K562 (cell line): ENCODE data around the gene FA2H. TPM values are rescaled to one million over a fixed set of nuclear protein-coding genes. Genes with fewer than 3 reads are reported as not detected.

ENCODE experiments used
- CEBPG ChIP-seq, 3 experiments: fragments of 200-800 bp in 1 of 3; sonication (Bioruptor generic) in 1 of 3; sonication (generic) in 1 of 3; formaldehyde crosslinking in 1 of 3; IDR thresholded peaks in 2 of 3; conservative IDR thresholded peaks in 1 of 3; 2 replicates each; pipeline versions ENCODE4 v1.6.1 to v1.8.0; 2016 to 2022; ENCODE audit warnings: missing compliant biosample characterization in 2 of 3, missing genetic modification characterization in 2 of 3, mild to moderate bottlenecking in 1 of 3, missing genetic modification reagents in 1 of 3
- CREB5 ChIP-seq: fragments of 250-450 bp; sonication (Bioruptor Pico); IDR thresholded peaks from 2 replicates; pipeline ENCODE4 v1.5.0; 2020; ENCODE audit warnings: mild to moderate bottlenecking
- GABPB2 ChIP-seq: fragments of 250-450 bp; sonication (Bioruptor Pico); conservative IDR thresholded peaks from 2 replicates; pipeline ENCODE4 v1.5.1; 2021; ENCODE audit warnings: mild to moderate bottlenecking
- HMBOX1 ChIP-seq: sonication (generic); IDR thresholded peaks from 2 replicates; pipeline ENCODE4 v1.6.1; 2016
- HMG20B ChIP-seq: fragments of 250-450 bp; sonication (Bioruptor Pico); IDR thresholded peaks from 2 replicates; pipeline ENCODE4 v1.5.0; 2021; ENCODE audit warnings: mild to moderate bottlenecking
- JUN ChIP-seq, 2 experiments: sonication (generic) in 1 of 2; formaldehyde crosslinking in 1 of 2; IDR thresholded peaks; 2 replicates each; pipeline versions ENCODE4 v1.6.1 to v1.8.0; 2012 to 2022; ENCODE audit warnings: borderline replicate concordance in 2 of 2, mild to moderate bottlenecking in 2 of 2, improper control_type of control experiment in 1 of 2, low read depth in 1 of 2, low read length in 1 of 2, missing genetic modification reagents in 1 of 2
- NCOA2 ChIP-seq, 2 experiments: fragments of 450-650 bp; IDR thresholded peaks; 2 replicates each; pipeline ENCODE4 v1.6.1; 2018; ENCODE audit warnings: mild to moderate bottlenecking in 2 of 2, moderate library complexity in 1 of 2; ENCODE audit not compliant: partially characterized antibody in 2 of 2
- NEUROD1 ChIP-seq: fragments of 150-350 bp; IDR thresholded peaks from 2 replicates; pipeline ENCODE4 v1.6.1; 2014; ENCODE audit warnings: borderline replicate concordance, low read length, low read depth; ENCODE audit not compliant: partially characterized antibody
- NR1H2 ChIP-seq: sonication (generic); formaldehyde crosslinking; IDR thresholded peaks from 2 replicates; pipeline ENCODE4 v1.4.0; 2020; ENCODE audit warnings: mild to moderate bottlenecking, missing genetic modification reagents
- POLR2A ChIP-seq: fragments of 450-650 bp; conservative IDR thresholded peaks from 2 replicates; pipeline ENCODE4 v1.6.1; 2016
- RAD21 ChIP-seq, 2 experiments: fragments of 250-450 bp in 1 of 2; fragments of 450-650 bp in 1 of 2; sonication (Bioruptor Pico) in 1 of 2; formaldehyde crosslinking in 1 of 2; IDR thresholded peaks in 1 of 2; conservative IDR thresholded peaks in 1 of 2; 2 replicates each; pipeline versions ENCODE4 v1.4.0 to v1.8.0; 2020 to 2022; ENCODE audit warnings: mild to moderate bottlenecking in 2 of 2, moderate library complexity in 1 of 2
- RBM15 ChIP-seq: fragments of 200-400 bp; formaldehyde crosslinking; IDR thresholded peaks from 2 replicates; pipeline ENCODE4 v1.6.1; 2018; ENCODE audit warnings: mild to moderate bottlenecking, low read length, moderate library complexity; ENCODE audit not compliant: insufficient read depth
- TAF1 ChIP-seq: IDR thresholded peaks from 2 replicates; pipeline ENCODE4 v1.6.1; 2011; ENCODE audit warnings: mild to moderate bottlenecking, low read length, moderate library complexity; ENCODE audit not compliant: insufficient read depth, control insufficient read depth, severe bottlenecking; ENCODE audit errors: extremely low read depth
- TCF15 ChIP-seq: fragments of 250-450 bp; sonication (Bioruptor Pico); IDR thresholded peaks from 2 replicates; pipeline ENCODE4 v1.8.0; 2022; ENCODE audit warnings: moderate library complexity, mild to moderate bottlenecking, inconsistent platforms
- TEAD1 ChIP-seq, 2 experiments: fragments of 450-650 bp in 1 of 2; sonication (generic) in 1 of 2; formaldehyde crosslinking; IDR thresholded peaks; 2 replicates each; pipeline versions ENCODE4 v1.4.0 to v1.8.0; 2020 to 2022; ENCODE audit warnings: mild to moderate bottlenecking in 2 of 2, missing genetic modification reagents in 1 of 2
- ZNF143 ChIP-seq: sonication (generic); formaldehyde crosslinking; IDR thresholded peaks from 2 replicates; pipeline ENCODE4 v1.9.0; 2022; ENCODE audit warnings: mild to moderate bottlenecking, missing genetic modification reagents
- ZNF224 ChIP-seq: sonication (generic); formaldehyde crosslinking; IDR thresholded peaks from 2 replicates; pipeline ENCODE4 v1.8.0; 2022; ENCODE audit warnings: mild to moderate bottlenecking, missing genetic modification reagents
- ZNF253 ChIP-seq: fragments of 250-450 bp; sonication (Bioruptor Pico); conservative IDR thresholded peaks from 2 replicates; pipeline ENCODE4 v1.6.1; 2021; ENCODE audit warnings: mild to moderate bottlenecking
- ZNF668 ChIP-seq: fragments of 250-450 bp; sonication (Bioruptor Pico); IDR thresholded peaks from 2 replicates; pipeline ENCODE4 v1.8.0; 2022; ENCODE audit warnings: mild to moderate bottlenecking, inconsistent platforms
- polyA plus RNA-seq, 8 experiments: library from polyadenylated mRNA; depleted of rRNA in 4 of 8; stranded (reverse) in 5 of 8; unstranded in 3 of 8; fragments of >200 nt; fragmentation: Nextera tagmentation in 2 of 8; fragmentation: Illumina TruSeq in 1 of 8; extraction: Ambion mirVana in 2 of 8; extraction: Trizol in 1 of 8; gene quantifications; 2 replicates each; pipeline versions ENCODE4 v1.2.1 to v1.2.3, GENCODE V29; 2011 to 2014; ENCODE audit warnings: inconsistent platforms in 1 of 8, missing spikeins in 1 of 8
- total RNA-seq, 7 experiments: library from RNA; depleted of rRNA in 6 of 7; stranded (reverse); fragments of >200 nt in 6 of 7; fragmentation: Illumina TruSeq in 2 of 7; extraction: Trizol in 2 of 7; gene quantifications; 2 replicates each; pipeline versions ENCODE4 v1.2.1 to v1.2.3, GENCODE V29; 2011 to 2021; ENCODE audit warnings: low replicate concordance in 1 of 7
- TF ChIP-seq, protein P1 (sequence below): sonication (generic); formaldehyde crosslinking; IDR thresholded peaks from 2 replicates; pipeline ENCODE4 v1.8.1; 2023; ENCODE audit warnings: mild to moderate bottlenecking, missing genetic modification reagents
- TF ChIP-seq, protein P2 (sequence below): sonication (generic); formaldehyde crosslinking; IDR thresholded peaks from 2 replicates; pipeline ENCODE4 v1.8.0; 2022; ENCODE audit warnings: mild to moderate bottlenecking, missing genetic modification reagents

Gene FA2H
- total and polyA plus RNA-seq, 9 of the 15 experiments (the other 6 are each of a cell fraction or from before 2014, with no cell fraction given) = not detected

- TF ChIP-seq ZNF224 (CRISPR knock-in tag) (no peak), TCF15 (CRISPR knock-in tag) (no peak), JUN (IDR thresholded peaks at IDR 0.05; ENCODE audit: borderline replicate concordance, low read depth, low read length) (no peak), JUN (CRISPR knock-in tag; IDR thresholded peaks at IDR 0.05; ENCODE audit: borderline replicate concordance) (peak; percentile 55; the same call in 1 of the 2 replicates), ZNF668 (no peak), TAF1 (peak; percentile 98), NCOA2 (IDR thresholded peaks at IDR 0.05; ENCODE audit: partially characterized antibody in 2 of 2) (no peak), ZNF253 (no peak), ZNF143 (no peak), POLR2A (peak; percentile 97), NR1H2 (CRISPR knock-in tag) (no peak), CREB5 (CRISPR knock-in tag) (no peak), HMBOX1 (no peak), NEUROD1 (peak; percentile 98), TEAD1 (CRISPR knock-in tag; IDR thresholded peaks at IDR 0.05) (peak in 1 of 2 experiments; percentile 76; a peak in 3 of 4 replicates), RBM15 (no peak), HMG20B (CRISPR knock-in tag) (no peak), CEBPG (CRISPR knock-in tag; IDR thresholded peaks at IDR 0.05) (no peak), CEBPG (tag; conservative IDR thresholded peaks at IDR 0.05 in 1 of 2, IDR thresholded peaks at IDR 0.05 in 1 of 2) (no peak), GABPB2 (no peak), RAD21 (CRISPR knock-in tag; conservative IDR thresholded peaks at IDR 0.05 in 1 of 2, IDR thresholded peaks at IDR 0.05 in 1 of 2) (no peak)
- TF ChIP-seq, protein P1, sequence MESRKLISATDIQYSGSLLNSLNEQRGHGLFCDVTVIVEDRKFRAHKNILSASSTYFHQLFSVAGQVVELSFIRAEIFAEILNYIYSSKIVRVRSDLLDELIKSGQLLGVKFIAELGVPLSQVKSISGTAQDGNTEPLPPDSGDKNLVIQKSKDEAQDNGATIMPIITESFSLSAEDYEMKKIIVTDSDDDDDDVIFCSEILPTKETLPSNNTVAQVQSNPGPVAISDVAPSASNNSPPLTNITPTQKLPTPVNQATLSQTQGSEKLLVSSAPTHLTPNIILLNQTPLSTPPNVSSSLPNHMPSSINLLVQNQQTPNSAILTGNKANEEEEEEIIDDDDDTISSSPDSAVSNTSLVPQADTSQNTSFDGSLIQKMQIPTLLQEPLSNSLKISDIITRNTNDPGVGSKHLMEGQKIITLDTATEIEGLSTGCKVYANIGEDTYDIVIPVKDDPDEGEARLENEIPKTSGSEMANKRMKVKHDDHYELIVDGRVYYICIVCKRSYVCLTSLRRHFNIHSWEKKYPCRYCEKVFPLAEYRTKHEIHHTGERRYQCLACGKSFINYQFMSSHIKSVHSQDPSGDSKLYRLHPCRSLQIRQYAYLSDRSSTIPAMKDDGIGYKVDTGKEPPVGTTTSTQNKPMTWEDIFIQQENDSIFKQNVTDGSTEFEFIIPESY (CRISPR knock-in tag) = no peak
- TF ChIP-seq, protein P2, sequence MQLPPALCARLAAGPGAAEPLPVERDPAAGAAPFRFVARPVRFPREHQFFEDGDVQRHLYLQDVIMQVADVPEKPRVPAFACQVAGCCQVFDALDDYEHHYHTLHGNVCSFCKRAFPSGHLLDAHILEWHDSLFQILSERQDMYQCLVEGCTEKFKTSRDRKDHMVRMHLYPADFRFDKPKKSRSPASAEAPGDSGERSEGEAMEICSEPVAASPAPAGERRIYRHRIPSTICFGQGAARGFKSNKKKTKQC = peak; percentile 87; the same call in 1 of the 2 replicates
Observed at GRCh38 chr16:74666425-74667254, 108.0 kb downstream of the FA2H start, which contains the start of gene RFWD3 (continued).
